GM12878 (cell line): ENCODE data around the gene HINFP. TPM values are rescaled to one million over a fixed set of nuclear protein-coding genes. Genes with fewer than 3 reads are reported as not detected.

Experiments
- ATAC-seq: fragments of 200-7000 bp; cut with Tn5 transposase; 3 replicates; pipeline ENCODE4 v1.9.1; 2020; ENCODE audit warnings: mild to moderate bottlenecking, moderate library complexity
- BruUV-seq: library from RNA; stranded (reverse); fragments of 400-500 nt; replicated peaks from 2 replicates; lab custom pipeline; 2021; lab: Mats Ljungman, UMichigan
- CTCF ChIA-PET: fragments of 300-600 bp; sonication (Branson Sonifier 250); formaldehyde crosslinking; extraction: SDS; loops from one replicate; lab custom pipeline; 2021; ENCODE audit warnings: inconsistent platforms; lab: Yijun Ruan, JAX
- POLR2A ChIA-PET: fragments of 350-600 bp; formaldehyde crosslinking; extraction: SDS; loops from one replicate; lab custom pipeline; 2021; ENCODE audit warnings: inconsistent platforms; lab: Charles Lee
- RAD21 ChIA-PET: fragments of 300-600 bp; sonication (Branson Sonifier 250); formaldehyde crosslinking; loops from one replicate; lab custom pipeline; 2023; ENCODE audit warnings: antibody characterized with exemption; ENCODE audit not compliant: unreplicated experiment; lab: Charles Lee
- SMC1A ChIA-PET: fragments of 300-600 bp; sonication (Branson Sonifier 250); formaldehyde crosslinking; loops from one replicate; lab custom pipeline; 2023; ENCODE audit not compliant: unreplicated experiment, uncharacterized antibody; lab: Charles Lee
- DNase-seq: peaks from one replicate; pipeline ENCODE4 v3.0.0-alpha.2; 2011; ENCODE audit warnings: low read depth, low spot score
- FAIRE-seq: peaks from 3 replicates; lab custom pipeline; 2011; peaks lifted over from hg19 to GRCh38; lab: Jason Lieb, UNC
- H2AFZ ChIP-seq: 2 replicates; pipeline ENCODE4 v1.6.0; 2011; ENCODE audit warnings: low read depth, low read length, control low read depth; ENCODE audit not compliant: control insufficient read depth
- H3K27ac ChIP-seq: 2 replicates; pipeline ENCODE4 v1.5.1; 2011; ENCODE audit warnings: control low read depth; ENCODE audit not compliant: control insufficient read depth, insufficient read depth
- H3K27me3 ChIP-seq, 2 experiments: replicated peaks in 1 of 2; 2 replicates each; pipeline versions ENCODE4 v1.6.0 to v1.6.1; 2011; ENCODE audit warnings: low read length in 1 of 2; ENCODE audit not compliant: control insufficient read depth in 2 of 2, insufficient read depth in 2 of 2
- H3K36me3 ChIP-seq, 2 experiments: 2 replicates each; pipeline ENCODE4 v1.5.1; 2011; ENCODE audit warnings: low read length in 1 of 2; ENCODE audit not compliant: control insufficient read depth in 2 of 2, insufficient read depth in 2 of 2
- H3K4me1 ChIP-seq: 2 replicates; pipeline ENCODE4 v1.6.1; 2011; ENCODE audit warnings: mild to moderate bottlenecking, low read length, moderate library complexity, mixed read lengths; ENCODE audit not compliant: control insufficient read depth, insufficient read depth
- H3K4me2 ChIP-seq: 2 replicates; pipeline ENCODE4 v1.6.0; 2011; ENCODE audit warnings: control low read depth; ENCODE audit not compliant: control insufficient read depth, insufficient read depth
- H3K4me3 ChIP-seq: fragments of 200-600 bp; sonication (generic); 2 replicates; pipeline ENCODE4 v1.5.1; 2016
- H3K79me2 ChIP-seq: 2 replicates; pipeline ENCODE4 v1.6.0; 2011; ENCODE audit warnings: low read length; ENCODE audit not compliant: control insufficient read depth, insufficient read depth
- H3K9ac ChIP-seq: 2 replicates; pipeline ENCODE4 v1.8.0; 2011; ENCODE audit warnings: low read length, control low read depth, mixed read lengths; ENCODE audit not compliant: control insufficient read depth, insufficient read depth
- H3K9me3 ChIP-seq: replicated peaks from 3 replicates; pipeline ENCODE4 v1.5.1; 2011; ENCODE audit warnings: mild to moderate bottlenecking, low read length; ENCODE audit not compliant: control insufficient read depth, insufficient read depth
- H4K20me1 ChIP-seq: 2 replicates; pipeline ENCODE4 v1.6.0; 2011; ENCODE audit not compliant: control insufficient read depth, insufficient read depth
- ATF2 ChIP-seq: IDR thresholded peaks from 2 replicates; pipeline ENCODE4 v1.6.1; 2012; ENCODE audit warnings: low read length, inconsistent platforms
- BMI1 ChIP-seq: fragments of 450-650 bp; IDR thresholded peaks from 2 replicates; pipeline ENCODE4 v1.6.1; 2016; ENCODE audit warnings: mild to moderate bottlenecking, moderate library complexity, borderline replicate concordance
- CHD4 ChIP-seq: fragments of 200-600 bp; sonication (generic); IDR thresholded peaks from 2 replicates; pipeline ENCODE4 v1.6.1; 2016; ENCODE audit warnings: mild to moderate bottlenecking
- NFIC ChIP-seq: IDR thresholded peaks from 2 replicates; pipeline ENCODE4 v1.6.1; 2012; ENCODE audit warnings: low read depth, mild to moderate bottlenecking, inconsistent platforms, low read length, moderate library complexity
- SUPT20H ChIP-seq: IDR thresholded peaks from 2 replicates; pipeline ENCODE4 v1.6.1; 2011; ENCODE audit warnings: low read depth, mild to moderate bottlenecking, low read length, moderate library complexity, borderline replicate concordance; ENCODE audit not compliant: control insufficient read depth
- whole genome bisulfite sequencing: methylation state at CpG from one replicate; pipeline ENCODE4 v1.1.6; 2016; ENCODE audit warnings: low lambda C conversion rate; ENCODE audit not compliant: insufficient replicate concordance, insufficient coverage; ENCODE audit errors: missing lambda C conversion rate; 5-methylcytosine and 5-hydroxymethylcytosine counted together
- in situ Hi-C: fragments of 300-500 bp; cut with MboI; formaldehyde crosslinking; loops from 9 replicates; pipeline ENCODE4 v1.14.3; 2018; ENCODE audit warnings: mixed read lengths
- intact Hi-C: fragments of 100-400 bp; cut with micrococcal nuclease; formaldehyde crosslinking; loops from one replicate; pipeline ENCODE4 v1.14.2; 2022; ENCODE audit not compliant: unreplicated experiment
- polyA plus RNA-seq, 11 experiments: library from polyadenylated mRNA; depleted of rRNA in 4 of 11; unstranded in 6 of 11; stranded (reverse) in 5 of 11; fragments of >200 nt; fragmentation: Nextera tagmentation in 4 of 11; fragmentation: Illumina TruSeq in 1 of 11; extraction: Ambion mirVana in 4 of 11; extraction: Trizol in 1 of 11; gene quantifications; 1 replicate in 1 of 11; 2 replicates in 10 of 11; pipeline versions ENCODE4 v1.2.1 to v1.2.3, GENCODE V29; 2011 to 2016; ENCODE audit warnings: inconsistent platforms in 2 of 11, missing spikeins in 2 of 11, low read depth in 1 of 11
- total RNA-seq, 4 experiments: library from RNA; depleted of rRNA in 3 of 4; stranded (reverse); fragments of >200 nt in 3 of 4; fragmentation: Illumina TruSeq in 1 of 4; extraction: Trizol in 1 of 4; gene quantifications; 2 replicates each; pipeline versions ENCODE4 v1.2.1 to v1.2.3, GENCODE V29; 2013 to 2021

Gene HINFP
- total and polyA plus RNA-seq, 10 of the 15 experiments (the other 5 are each of a cell fraction or from before 2014, with no cell fraction given): 13.1 to 26.3 (median 18.6) TPM

GRCh38 chr11:119152604-119153003, 31.2 kb downstream of the HINFP start:
- H3K9me3 ChIP-seq: no peaks in the 10 kb centered on the region
- intact Hi-C loops: no loop called here
- DNase-seq: no peak
- ChIA-PET SMC1A (interaction anchor here (1.0 to 2.0 kb wide), 4 partner anchors 9 to 175 kb away, joined by 3 to 5 read pairs (median 4); partner anchors contain the start of gene HINFP), POLR2A (no interaction called here), CTCF (interaction anchor here (1.1 to 2.5 kb wide), 6 partner anchors 11 to 172 kb away, joined by 3 to 5 read pairs (median 4); partner anchors contain the start of genes HMBS and NLRX1), RAD21 (no interaction called here)
- ATAC-seq: no peak
- in situ Hi-C loops: no loop called here
- H3K79me2 ChIP-seq: no peaks in the 10 kb centered on the region
- no peaks in the 10 kb centered on the region for H4K20me1 ChIP-seq
- H3K4me1 ChIP-seq: no peaks in the 10 kb centered on the region
- FAIRE-seq: no peak
- no peak overlapping the region for H3K4me3 ChIP-seq
- H3K36me3 ChIP-seq: no peaks in the 10 kb centered on the region
- peaks cover 12 to 17% of the 10 kb centered on the region in 2 experiments; a peak in 3 of 4 replicates for H3K27me3 ChIP-seq
- no peak overlapping the region for H3K9ac ChIP-seq
- no peak overlapping the region for H3K4me2 ChIP-seq
- BruUV-seq: no TSS peak
- TF ChIP-seq BMI1 (no peak), NFIC (no peak), ATF2 (no peak), CHD4 (no peak), SUPT20H (no peak)
- TF ChIP-seq, all 136 proteins: peak for 0
- WGBS: 36% methylated on average over 4 of the region's 4 CpGs
- Histone ChIP-seq H2AFZ (no peak overlapping the region), H3K27ac (no peak overlapping the region)
